Measurements from ENCODE around the gene CDH23. TPM values are rescaled to one million over a fixed set of nuclear protein-coding genes. Genes with fewer than 3 reads are reported as not detected.

CDH23 gene
- total and polyA plus RNA-seq, 2 donors (not counting 1 experiment from before 2014, with no cell fraction given) = 0.01 to 0.17 TPM

- TF ChIP-seq EZH2 (IDR thresholded peaks at IDR 0.05; ENCODE audit: low read length, missing control alignments) = no peak
- no peak for TF ChIP-seq CTCF (conservative IDR thresholded peaks at IDR 0.05 in 1 of 2, IDR thresholded peaks at IDR 0.05 in 1 of 2; ENCODE audit: low read depth in 1 of 2, low read length in 2 of 2)
- Histone ChIP-seq H3K79me2 (ENCODE audit: control insufficient read depth, insufficient read depth, low read length) (no peaks in the 10 kb centered on the region), H3K4me2 (ENCODE audit: extremely low read depth, insufficient read depth, low read length) (no peak overlapping the region), H3K4me3 (replicated peaks in 1 of 4; ENCODE audit: control extremely low read depth in 1 of 4, insufficient read depth in 1 of 4, low read depth in 3 of 4, low read length in 4 of 4) (no peak overlapping the region), H4K20me1 (ENCODE audit: control insufficient read depth, extremely low read depth, insufficient read depth, low read length) (no peaks in the 10 kb centered on the region), H3K9ac (ENCODE audit: insufficient read depth, low read length) (no peak overlapping the region), H3K27ac (ENCODE audit: insufficient read depth, low read length) (no peak overlapping the region), H3K4me1 (ENCODE audit: control insufficient read depth, extremely low read depth, insufficient read depth, low read length) (no peaks in the 10 kb centered on the region), H3K36me3 (ENCODE audit: control insufficient read depth, insufficient read depth, low read length) (no peaks in the 10 kb centered on the region), H3K9me3 (ENCODE audit: control insufficient read depth, insufficient read depth, low read depth, low read length) (no peaks in the 10 kb centered on the region), H2AFZ (ENCODE audit: low read length) (no peak overlapping the region), H3K27me3 (ENCODE audit: control insufficient read depth, insufficient read depth, low read length) (peaks cover 6% of the 10 kb centered on the region)
- no peak for DNase-seq (ENCODE audit: low read depth in 2 of 2)
Observed at GRCh38 chr10:71681977-71682376, 285.3 kb downstream of the CDH23 start.

GRCh38 chr10:71683301-71683700, 286.6 kb downstream of the CDH23 start:
- Histone ChIP-seq H3K27ac (ENCODE audit: insufficient read depth, low read length) (no peak overlapping the region), H3K9ac (ENCODE audit: insufficient read depth, low read length) (no peak overlapping the region), H3K27me3 (ENCODE audit: control insufficient read depth, insufficient read depth, low read length) (peaks cover 2% of the 10 kb centered on the region), H3K4me3 (replicated peaks in 1 of 4; ENCODE audit: control extremely low read depth in 1 of 4, insufficient read depth in 1 of 4, low read depth in 3 of 4, low read length in 4 of 4) (no peak overlapping the region), H2AFZ (ENCODE audit: low read length) (no peak overlapping the region), H3K36me3 (ENCODE audit: control insufficient read depth, insufficient read depth, low read length) (no peaks in the 10 kb centered on the region), H3K79me2 (ENCODE audit: control insufficient read depth, insufficient read depth, low read length) (no peaks in the 10 kb centered on the region), H3K4me1 (ENCODE audit: control insufficient read depth, extremely low read depth, insufficient read depth, low read length) (no peaks in the 10 kb centered on the region), H4K20me1 (ENCODE audit: control insufficient read depth, extremely low read depth, insufficient read depth, low read length) (no peaks in the 10 kb centered on the region), H3K4me2 (ENCODE audit: extremely low read depth, insufficient read depth, low read length) (no peak overlapping the region), H3K9me3 (ENCODE audit: control insufficient read depth, insufficient read depth, low read depth, low read length) (no peaks in the 10 kb centered on the region)
- no peak for DNase-seq (ENCODE audit: low read depth in 2 of 2)
- TF ChIP-seq EZH2 (IDR thresholded peaks at IDR 0.05; ENCODE audit: low read length, missing control alignments) = no peak
- TF ChIP-seq CTCF (conservative IDR thresholded peaks at IDR 0.05 in 1 of 2, IDR thresholded peaks at IDR 0.05 in 1 of 2; ENCODE audit: low read depth in 1 of 2, low read length in 2 of 2) = no peak

- H3K27me3 ChIP-seq (ENCODE audit: control insufficient read depth, insufficient read depth, low read length) = peaks cover 2% of the 10 kb centered on the region
- H3K4me3 ChIP-seq (replicated peaks in 1 of 4; ENCODE audit: control extremely low read depth in 1 of 4, insufficient read depth in 1 of 4, low read depth in 3 of 4, low read length in 4 of 4) = no peak overlapping the region
- no peaks in the 10 kb centered on the region for H3K4me1 ChIP-seq (ENCODE audit: control insufficient read depth, extremely low read depth, insufficient read depth, low read length)
- no peak overlapping the region for H3K9ac ChIP-seq (ENCODE audit: insufficient read depth, low read length)
- H3K79me2 ChIP-seq (ENCODE audit: control insufficient read depth, insufficient read depth, low read length) = no peaks in the 10 kb centered on the region
- no peaks in the 10 kb centered on the region for H4K20me1 ChIP-seq (ENCODE audit: control insufficient read depth, extremely low read depth, insufficient read depth, low read length)
- no peak overlapping the region for H3K4me2 ChIP-seq (ENCODE audit: extremely low read depth, insufficient read depth, low read length)
- H2AFZ ChIP-seq (ENCODE audit: low read length) = no peak overlapping the region
- no peaks in the 10 kb centered on the region for H3K36me3 ChIP-seq (ENCODE audit: control insufficient read depth, insufficient read depth, low read length)
- DNase-seq (ENCODE audit: low read depth in 2 of 2) = no peak
- no peaks in the 10 kb centered on the region for H3K9me3 ChIP-seq (ENCODE audit: control insufficient read depth, insufficient read depth, low read depth, low read length)
- H3K27ac ChIP-seq (ENCODE audit: insufficient read depth, low read length) = no peak overlapping the region
- TF ChIP-seq EZH2 (IDR thresholded peaks at IDR 0.05; ENCODE audit: low read length, missing control alignments) (no peak), CTCF (conservative IDR thresholded peaks at IDR 0.05 in 1 of 2, IDR thresholded peaks at IDR 0.05 in 1 of 2; ENCODE audit: low read depth in 1 of 2, low read length in 2 of 2) (no peak)
Observed at GRCh38 chr10:71684356-71685173, 287.8 kb downstream of the CDH23 start.

Measured in fibroblast of lung (primary cell).